ENCODE data around the gene ACAA1.

The ACAA1 gene

DNA sequence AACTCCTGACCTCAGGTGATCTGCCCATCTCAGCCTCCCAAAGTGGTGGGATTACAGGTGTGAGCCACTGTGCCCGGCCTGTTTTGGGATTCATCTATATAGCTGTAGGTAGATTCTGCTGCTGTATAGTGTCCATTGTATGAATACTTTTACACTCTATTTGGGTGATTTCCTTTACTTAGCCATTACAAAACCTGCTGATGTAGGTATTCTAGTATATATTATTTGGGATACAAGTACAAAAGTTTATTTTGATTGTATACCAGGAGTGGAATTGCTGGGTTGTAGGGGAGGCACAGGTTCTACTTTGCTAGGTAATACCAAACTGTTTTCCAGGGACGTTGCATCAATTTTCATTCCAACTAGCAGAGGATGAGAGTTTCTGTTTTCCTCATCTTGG, 18.9 kb upstream of the ACAA1 start:
- peak overlapping the region; percentile 100 for H3K27ac ChIP-seq
- DNase-seq (ENCODE audit: low read depth, low spot score) = no peak

DNA sequence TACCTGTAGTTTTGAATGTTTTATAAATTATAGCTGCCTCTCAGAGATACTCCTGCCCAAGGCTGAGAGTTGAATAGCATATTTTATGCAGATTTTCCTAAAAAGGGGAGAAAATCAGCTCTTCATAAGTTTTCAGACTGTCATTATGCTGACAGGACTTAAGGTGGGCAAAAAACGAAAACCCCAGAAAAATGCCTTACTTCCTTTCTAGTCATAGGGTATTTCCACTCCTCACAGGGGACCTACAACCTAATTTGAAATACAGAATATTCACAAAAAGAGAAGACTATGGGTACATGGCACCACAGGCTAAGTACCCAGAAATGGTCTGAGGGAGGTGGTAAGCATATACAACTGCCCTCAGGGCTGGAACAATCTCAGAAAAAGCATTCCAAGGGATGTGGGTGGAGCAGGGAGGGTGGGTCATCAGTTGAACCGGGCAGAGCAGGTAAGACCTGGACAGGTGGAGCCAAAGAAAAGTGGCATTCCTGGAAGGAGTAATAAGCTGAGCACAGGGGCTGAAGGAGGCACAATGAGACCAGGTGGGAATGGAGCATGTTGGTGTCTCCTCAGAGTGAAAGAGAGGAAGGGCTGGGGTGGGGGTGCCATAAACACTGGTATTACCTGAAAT, 17.8 kb upstream of the ACAA1 start:
- H3K27ac ChIP-seq = peak overlapping the region; percentile 100
- DNase-seq (ENCODE audit: low read depth, low spot score) = no peak

DNA sequence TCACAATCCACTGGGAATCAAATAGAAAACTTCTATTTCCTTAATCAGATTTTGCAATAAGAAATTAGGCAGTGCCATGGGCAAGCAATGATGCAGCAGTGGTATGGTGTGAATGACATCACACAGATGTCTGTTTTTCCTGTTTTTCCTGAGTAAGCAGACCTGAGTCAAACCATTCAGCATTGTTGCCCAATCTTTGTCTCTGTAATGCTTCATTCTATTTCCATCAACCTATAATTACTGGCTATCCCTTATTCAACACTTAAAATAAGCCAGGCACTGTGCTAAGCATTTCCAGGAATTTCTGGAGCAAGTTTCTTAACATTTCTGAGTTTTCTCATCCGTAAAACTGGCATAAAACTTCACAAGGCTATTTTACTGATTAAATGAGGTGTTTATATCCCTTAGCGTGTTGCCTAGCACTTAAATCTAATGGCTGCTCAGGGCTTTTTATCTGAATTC, 17.1 kb upstream of the ACAA1 start:
- H3K27ac ChIP-seq = peak overlapping the region; percentile 100

DNA sequence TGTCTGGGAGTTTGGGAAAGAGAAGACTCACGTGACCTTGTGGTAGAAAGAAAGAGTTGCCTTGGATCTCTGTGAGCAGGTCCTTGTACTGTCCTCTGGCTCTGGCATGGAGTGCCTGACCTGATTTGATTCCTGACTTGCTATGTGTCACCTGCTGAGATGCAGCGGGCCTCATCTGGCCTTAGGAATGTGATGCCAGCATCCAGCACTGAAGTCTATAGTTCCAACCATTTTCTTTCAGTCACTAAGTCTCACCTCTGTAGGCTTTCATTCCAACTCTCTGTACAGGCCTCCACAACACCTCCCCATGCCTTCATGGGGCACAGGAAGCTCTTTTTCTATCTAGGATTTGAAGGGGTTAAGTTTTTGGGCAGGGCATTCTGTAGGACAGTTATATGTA, 16.3 kb upstream of the ACAA1 start:
- peak overlapping the region; percentile 100 for H3K27ac ChIP-seq
- no peak for DNase-seq (ENCODE audit: low read depth, low spot score)

More for the DNA sequence above, 17.1 kb upstream of the ACAA1 start:
- peak; percentile 91 for DNase-seq (ENCODE audit: low read depth, low spot score)

DNA sequence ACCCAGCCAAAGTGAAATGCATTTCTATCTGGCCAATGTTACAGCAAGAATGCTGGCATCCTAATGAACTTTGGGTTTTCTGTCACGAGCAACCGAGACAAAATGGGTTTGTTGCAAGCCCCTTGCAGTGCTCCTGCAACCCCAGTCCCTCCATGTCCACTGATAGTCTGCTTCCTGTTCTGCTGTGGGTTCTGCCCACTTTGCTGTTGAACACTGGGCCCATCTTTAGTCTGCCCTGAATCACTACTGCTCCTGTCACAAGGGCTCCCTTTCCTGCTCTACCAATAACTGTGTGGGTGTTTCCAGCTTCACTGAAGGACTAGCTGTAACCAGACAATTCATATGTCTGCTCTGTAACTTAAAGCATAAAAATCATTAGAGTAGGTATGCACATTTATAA, 15.7 kb upstream of the ACAA1 start:
- no peak for DNase-seq (ENCODE audit: low read depth, low spot score)
- peak overlapping the region; percentile 100 for H3K27ac ChIP-seq

DNA sequence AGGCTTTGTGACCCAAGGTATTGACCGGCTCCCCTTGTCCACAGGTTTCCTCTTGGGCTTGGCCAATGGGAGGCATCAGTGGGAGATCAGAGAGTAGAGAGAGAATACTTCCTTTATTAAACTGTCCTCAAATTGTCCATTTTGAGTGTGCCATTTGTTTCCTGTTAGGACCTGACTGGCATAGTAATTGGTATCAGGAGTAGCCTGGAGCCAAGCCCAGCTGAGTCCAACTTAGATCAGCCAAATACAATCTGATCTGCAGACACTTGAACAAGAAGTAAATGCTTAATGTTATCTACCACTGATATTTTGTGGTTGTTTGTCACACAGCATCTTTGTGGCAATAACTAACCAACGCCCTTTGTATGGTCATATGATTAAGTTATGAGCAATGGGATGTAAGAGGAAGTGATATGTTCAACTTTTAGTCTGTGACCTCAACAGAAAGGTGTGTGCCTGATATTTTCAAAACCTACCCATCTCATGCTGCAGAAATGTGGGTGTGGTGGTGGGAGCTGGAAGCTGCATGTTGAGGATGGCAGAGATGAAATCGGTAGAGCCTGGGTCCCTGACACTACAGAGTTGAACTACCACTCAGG, 14.8 kb upstream of the ACAA1 start:
- peak overlapping the region; percentile 100 for H3K27ac ChIP-seq
- DNase-seq (ENCODE audit: low read depth, low spot score) = peak; percentile 93

DNA sequence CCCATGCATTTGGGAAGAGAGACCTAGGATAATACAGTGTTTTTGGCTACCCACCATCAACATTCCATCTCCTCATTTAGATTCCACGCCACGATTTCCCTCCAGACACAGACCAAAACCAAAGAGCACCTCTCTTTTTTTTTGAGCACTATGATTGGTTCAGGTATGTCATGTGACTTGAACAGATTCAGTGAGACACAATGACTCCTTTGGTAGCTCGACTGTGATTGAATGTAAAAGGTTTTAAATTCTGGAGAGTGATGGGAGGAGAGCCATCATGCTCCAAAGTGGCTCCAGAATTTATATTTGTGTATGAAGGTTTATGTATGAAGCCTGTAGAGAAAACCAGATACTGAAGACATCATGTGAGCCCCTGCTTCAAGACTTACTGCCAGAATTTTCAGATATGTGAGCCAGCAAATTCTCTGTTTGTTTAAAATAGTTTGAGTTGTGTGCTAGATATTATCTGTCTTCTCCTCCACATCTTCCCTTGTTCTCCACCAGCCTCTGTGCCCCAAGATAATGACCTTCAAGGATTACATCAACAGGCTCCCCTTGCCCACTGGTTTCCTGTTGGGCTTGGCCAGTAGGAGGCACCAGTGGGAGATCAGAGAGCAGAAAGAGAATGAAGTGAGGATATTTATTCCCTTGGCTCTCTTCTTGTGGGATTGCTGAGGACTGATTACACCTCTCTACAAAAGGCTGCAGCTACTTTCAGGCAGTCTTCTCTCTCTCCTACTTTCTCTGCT, 14.0 kb upstream of the ACAA1 start:
- peak overlapping the region; percentile 100 for H3K27ac ChIP-seq

DNA sequence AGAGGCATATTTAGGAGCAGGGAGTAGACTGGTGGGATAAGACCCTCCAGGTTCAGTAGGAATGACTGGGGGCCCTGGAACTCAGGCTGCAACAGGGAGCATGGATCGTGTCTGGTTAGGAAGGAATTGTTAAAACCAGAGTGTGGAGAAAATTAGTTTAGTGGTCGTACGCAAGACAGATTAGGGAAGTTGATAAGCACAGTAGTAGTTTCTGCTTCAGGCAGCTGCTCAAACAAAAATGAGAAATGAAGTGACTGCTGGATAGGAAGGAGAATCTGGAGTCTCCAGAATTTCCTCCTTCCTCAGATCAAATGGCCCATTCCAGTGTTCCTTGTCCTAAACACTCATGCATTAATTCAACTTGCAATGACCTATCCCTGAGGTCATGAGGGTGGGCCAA, 12.8 kb upstream of the ACAA1 start:
- DNase-seq (ENCODE audit: low read depth, low spot score) = no peak
- peak overlapping the region; percentile 100 for H3K27ac ChIP-seq

More for the DNA sequence above, 14.0 kb upstream of the ACAA1 start:
- DNase-seq (ENCODE audit: low read depth, low spot score) = no peak

DNA sequence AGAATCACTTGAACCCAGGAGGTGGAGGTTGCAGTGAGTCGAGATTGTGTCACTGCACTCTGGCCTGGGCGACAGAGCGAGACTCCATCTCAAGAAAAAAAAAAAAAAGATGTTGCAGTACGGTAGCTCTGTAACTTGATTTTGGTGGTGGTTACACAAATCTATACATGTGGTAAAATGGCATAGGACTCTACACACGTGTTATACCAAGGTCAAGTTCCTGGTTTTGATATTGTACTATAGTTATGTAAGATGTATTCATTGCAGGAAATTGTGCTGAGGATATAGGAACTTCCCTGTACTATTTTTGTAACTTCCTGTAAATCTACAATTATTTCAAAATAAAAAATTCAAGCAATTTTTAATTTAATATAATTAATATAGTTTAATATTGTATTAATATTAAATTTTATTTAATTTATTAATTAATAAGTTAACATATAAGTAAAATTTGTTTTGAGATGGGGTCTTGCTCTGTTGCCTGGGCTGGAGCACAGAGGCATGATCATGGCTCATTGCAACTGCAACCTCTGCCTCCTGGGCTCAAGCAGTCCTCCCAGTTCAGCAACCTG, 11.5 kb upstream of the ACAA1 start:
- peak overlapping the region; percentile 32 for H3K27ac ChIP-seq
- DNase-seq (ENCODE audit: low read depth, low spot score) = no peak

DNA sequence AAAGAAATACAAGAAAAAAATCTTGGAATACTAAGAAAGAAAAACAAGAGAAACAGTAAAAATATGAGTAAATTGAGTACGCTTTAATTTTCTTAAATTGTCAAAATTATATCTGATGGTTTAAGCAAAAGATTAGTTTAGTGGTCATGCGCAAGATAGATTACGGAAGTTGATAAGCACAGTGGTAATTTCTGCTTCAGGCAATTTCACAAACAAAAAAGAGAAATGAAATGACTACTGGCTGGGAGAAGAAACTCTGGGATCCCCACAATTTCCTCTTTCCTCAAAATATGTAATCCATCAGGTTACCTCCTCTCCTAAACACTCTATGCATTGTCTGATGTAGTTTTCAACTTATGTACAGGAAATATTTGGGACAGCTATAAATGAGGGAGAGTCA, 10.5 kb upstream of the ACAA1 start:
- H3K27ac ChIP-seq = peak overlapping the region; percentile 32

DNA sequence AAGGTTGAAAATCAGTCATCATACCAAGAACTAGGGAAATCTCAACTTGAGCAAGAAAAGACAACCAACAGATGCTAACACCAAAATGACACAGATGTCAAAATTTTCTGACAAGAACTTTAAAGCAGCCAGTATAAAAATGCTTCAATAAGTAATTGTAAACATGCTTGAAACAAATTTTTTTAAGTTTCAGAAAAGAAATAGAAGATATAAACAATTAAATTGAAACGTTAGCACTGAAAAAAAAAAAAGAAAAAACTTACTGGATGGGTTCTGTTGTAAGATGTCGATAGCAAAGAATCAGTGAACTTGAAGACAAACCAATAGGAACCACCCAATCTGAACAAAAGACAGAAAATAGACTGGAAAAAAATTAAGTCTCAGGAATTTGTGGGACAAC, 9.6 kb upstream of the ACAA1 start:
- H3K27ac ChIP-seq = no peak overlapping the region
- DNase-seq (ENCODE audit: low read depth, low spot score) = no peak

More for the DNA sequence above, 10.5 kb upstream of the ACAA1 start:
- no peak for DNase-seq (ENCODE audit: low read depth, low spot score)

DNA sequence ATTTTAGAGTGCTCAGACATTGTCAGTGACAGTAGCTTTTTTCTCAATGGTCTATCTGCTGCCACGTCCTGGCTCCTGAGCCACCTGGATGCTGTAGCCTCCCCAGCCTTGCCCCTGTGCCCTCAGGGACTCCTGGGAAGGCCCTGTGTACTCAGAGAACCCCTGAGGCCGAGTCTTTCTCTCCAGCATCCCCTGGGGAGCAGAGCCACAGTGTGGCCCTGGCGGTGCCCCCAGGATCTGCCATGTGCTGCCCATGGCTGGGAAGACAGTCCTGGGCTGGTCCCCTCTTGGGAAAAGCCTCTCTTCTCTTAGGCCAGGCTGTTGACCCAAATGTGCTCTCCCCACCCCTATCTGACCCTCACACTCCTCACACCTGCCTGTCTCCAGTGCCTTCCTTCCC, 6.6 kb upstream of the ACAA1 start:
- DNase-seq (ENCODE audit: low read depth, low spot score) = no peak
- no peak overlapping the region for H3K27ac ChIP-seq

DNA sequence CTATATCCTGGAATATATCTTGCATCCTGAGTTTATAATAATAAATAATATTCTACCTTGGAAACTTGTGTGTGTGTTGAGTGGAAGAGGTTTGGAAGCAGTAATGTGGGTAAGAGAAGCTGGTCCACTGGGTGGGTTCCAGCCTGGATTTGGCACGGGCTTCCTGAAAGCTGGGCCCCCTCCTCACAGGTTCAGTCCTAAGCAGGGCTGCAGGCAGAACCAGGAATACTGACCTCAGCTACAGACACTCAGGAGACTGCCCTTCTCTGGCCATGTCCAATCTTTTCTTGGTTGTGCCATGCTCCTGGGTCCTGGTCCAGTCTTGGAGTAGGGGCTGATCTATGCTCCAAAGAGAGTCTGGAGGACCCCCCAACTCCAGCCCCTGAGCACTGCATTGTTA, 6.0 kb upstream of the ACAA1 start:
- no peak overlapping the region for H3K27ac ChIP-seq
- no peak for DNase-seq (ENCODE audit: low read depth, low spot score)

DNA sequence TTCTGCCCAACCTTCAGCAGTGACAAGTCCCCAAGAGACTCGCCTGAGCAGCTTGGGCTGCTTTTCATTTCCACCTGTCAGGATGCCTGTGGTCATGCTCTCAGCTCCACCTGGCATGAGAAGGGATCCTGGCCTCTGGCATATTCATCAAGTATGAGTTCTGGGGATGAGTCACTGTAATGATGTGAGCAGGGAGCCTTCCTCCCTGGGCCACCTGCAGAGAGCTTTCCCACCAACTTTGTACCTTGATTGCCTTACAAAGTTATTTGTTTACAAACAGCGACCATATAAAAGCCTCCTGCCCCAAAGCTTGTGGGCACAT, 5.0 kb upstream of the ACAA1 start:
- H3K27ac ChIP-seq = peak overlapping the region; percentile 36

DNA sequence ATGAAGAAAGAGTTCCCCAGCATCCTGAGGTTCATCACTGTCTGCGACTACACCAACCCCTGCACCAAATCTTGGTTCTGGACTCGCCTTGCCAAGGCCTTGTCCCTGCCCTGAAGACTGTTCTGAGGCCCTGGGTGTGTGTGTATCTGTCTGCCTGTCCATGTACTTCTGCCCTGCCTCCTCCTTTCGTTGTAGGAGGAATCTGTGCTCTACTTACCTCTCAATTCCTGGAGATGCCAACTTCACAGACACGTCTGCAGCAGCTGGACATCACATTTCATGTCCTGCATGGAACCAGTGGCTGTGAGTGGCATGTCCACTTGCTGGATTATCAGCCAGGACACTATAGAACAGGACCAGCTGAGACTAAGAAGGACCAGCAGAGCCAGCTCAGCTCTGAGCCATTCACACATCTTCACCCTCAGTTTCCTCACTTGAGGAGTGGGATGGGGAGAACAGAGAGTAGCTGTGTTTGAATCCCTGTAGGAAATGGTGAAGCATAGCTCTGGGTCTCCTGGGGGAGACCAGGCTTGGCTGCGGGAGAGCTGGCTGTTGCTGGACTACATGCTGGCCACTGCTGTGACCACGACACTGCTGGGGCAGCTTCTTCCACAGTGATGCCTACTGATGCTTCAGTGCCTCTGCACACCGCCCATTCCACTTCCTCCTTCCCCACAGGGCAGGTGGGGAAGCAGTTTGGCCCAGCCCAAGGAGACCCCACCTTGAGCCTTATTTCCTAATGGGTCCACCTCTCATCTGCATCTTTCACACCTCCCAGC, 4.4 kb upstream of the ACAA1 start:
- peak overlapping the region; percentile 36 for H3K27ac ChIP-seq
- no peak for DNase-seq (ENCODE audit: low read depth, low spot score)

More for the DNA sequence above, 5.0 kb upstream of the ACAA1 start:
- no peak for DNase-seq (ENCODE audit: low read depth, low spot score)

DNA sequence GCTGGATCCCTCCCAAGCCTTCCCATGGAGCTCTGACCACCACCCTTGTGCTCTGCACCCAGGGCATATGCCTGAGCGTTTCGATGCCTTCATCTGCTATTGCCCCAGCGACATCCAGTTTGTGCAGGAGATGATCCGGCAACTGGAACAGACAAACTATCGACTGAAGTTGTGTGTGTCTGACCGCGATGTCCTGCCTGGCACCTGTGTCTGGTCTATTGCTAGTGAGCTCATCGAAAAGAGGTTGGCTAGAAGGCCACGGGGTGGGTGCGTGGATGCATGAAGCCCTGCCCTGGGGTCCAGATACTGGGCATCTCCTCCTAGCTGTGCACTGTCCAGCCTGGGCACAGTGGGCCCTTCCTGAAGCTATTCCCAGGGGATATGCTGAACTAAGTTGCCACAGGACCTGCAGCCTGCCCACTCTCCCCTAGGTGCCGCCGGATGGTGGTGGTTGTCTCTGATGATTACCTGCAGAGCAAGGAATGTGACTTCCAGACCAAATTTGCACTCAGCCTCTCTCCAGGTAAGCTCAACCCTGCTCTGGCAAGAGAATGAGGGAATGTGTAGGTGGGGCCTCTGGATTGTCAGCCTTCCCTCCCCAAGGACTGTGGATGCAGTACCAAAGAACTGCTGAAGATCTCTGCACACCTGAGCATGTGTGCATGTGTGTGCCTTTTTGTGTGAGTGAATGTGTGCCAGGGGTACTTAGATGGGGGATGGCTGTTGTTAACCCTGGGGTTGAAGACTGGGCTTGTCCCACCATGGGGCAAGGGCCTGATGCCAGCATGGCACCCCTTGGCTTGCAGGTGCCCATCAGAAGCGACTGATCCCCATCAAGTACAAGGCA, 3.6 kb upstream of the ACAA1 start:
- no peak for DNase-seq (ENCODE audit: low read depth, low spot score)
- H3K27ac ChIP-seq = no peak overlapping the region

DNA sequence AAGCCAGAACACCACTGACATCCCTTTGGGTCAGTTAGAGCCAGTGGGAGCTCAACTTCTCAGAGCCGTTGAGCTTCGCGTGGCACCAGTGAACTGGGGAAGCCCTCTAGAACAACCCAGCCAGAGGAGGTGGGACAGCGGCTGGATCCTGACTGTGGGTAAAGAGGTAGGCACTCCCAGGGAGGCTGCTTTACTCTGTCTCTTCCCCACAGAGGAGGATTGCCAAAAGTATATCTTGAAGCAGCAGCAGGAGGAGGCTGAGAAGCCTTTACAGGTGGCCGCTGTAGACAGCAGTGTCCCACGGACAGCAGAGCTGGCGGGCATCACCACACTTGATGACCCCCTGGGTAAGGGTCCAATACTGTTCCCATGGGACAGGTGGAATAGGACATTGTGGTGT, 2.7 kb upstream of the ACAA1 start:
- DNase-seq (ENCODE audit: low read depth, low spot score) = no peak

DNA sequence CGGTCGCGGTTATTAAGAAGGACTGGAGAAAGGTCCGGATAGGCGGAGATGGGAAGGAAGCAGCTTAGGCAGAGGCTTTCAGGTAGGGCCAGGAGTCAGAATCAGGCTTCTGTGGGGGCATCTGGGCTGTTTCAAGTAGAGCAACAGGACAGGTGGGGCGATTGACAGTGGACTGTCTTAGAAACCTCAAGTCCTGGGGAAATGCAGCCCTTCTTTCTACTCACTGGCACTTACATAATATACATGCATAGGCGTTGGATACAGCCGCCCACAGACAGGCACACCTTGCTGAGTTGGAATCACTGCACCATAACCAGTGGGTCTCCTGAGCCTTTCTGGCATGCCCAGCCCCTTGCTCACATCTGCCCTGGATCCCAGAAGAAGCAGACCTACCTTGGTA, 2.3 kb upstream of the ACAA1 start:
- H3K27ac ChIP-seq = peak overlapping the region; percentile 90
- DNase-seq (ENCODE audit: low read depth, low spot score) = no peak

More for the DNA sequence above, 2.7 kb upstream of the ACAA1 start:
- no peak overlapping the region for H3K27ac ChIP-seq

DNA sequence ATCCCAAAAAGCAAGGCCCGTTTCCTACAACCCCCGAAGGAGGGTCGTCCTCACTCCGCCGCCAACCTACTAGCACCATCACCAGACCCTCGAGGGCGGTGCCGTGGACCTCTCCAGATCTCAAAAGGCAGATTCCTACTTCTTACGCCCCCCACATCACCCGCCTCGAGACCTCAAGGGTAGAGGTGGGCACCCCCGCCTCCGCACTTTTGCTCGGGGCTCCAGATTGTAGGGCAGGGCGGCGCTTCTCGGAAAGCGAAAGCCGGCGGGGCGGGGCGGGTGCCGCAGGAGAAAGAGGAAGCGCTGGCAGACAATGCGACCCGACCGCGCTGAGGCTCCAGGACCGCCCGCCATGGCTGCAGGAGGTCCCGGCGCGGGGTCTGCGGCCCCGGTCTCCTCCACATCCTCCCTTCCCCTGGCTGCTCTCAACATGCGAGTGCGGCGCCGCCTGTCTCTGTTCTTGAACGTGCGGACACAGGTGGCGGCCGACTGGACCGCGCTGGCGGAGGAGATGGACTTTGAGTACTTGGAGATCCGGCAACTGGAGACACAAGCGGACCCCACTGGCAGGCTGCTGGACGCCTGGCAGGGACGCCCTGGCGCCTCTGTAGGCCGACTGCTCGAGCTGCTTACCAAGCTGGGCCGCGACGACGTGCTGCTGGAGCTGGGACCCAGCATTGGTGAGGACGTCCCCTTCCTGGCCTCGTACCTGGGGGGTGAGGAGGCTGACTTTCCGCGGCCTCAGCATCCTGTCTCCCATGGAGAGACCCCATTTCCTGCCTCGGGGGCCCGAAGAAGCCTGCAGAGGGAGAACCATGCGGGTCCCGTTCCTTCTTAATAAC, 1.6 kb upstream of the ACAA1 start, which contains the start of gene MYD88:
Gene MYD88, plus strand, starts transcription at position 313 of the 842 bp plus-strand sequence. Its CDS starts 40 bp downstream, at position 353.
- peak within 1 kb of the TSS; percentile 90 for H3K27ac ChIP-seq
- DNase-seq (ENCODE audit: low read depth, low spot score) = no peak
